ENCODE measurements around the gene TRIM56.
"Not testable (repeated sequence)": the region's sequence is repeated elsewhere in the genome, so short reads cannot be mapped to it uniquely, and the experiment has no call there.

TRIM56 gene

GRCh38 chr7:101085162-101085964 lies at the start of gene TRIM56:
Gene TRIM56 (plus strand): TSS chr7:101085481. CDS start chr7:101087313, 1,832 bp downstream.
- H3K9me3 ChIP-seq, result peaks cover 19% of the 10 kb centered on the region; the same call in 1 of the 2 replicates
- no peak; the same call in 1 of the 2 replicates for TF ChIP-seq Cebpa-rat (IDR thresholded peaks at IDR 0.05)
- peaks cover 38% of the 10 kb centered on the region for H3K4me1 ChIP-seq
- H3K4me3 ChIP-seq, result peak within 1 kb of the TSS; percentile 88
- H3K4me2 ChIP-seq, result peak within 1 kb of the TSS; percentile 84
- peak within 1 kb of the TSS; percentile 95 for H3K27ac ChIP-seq
- H3K9ac ChIP-seq, result peak within 1 kb of the TSS; percentile 94
- H3K27me3 ChIP-seq, result no peaks in the 10 kb centered on the region
- H3K36me3 ChIP-seq, result peaks cover 37% of the 10 kb centered on the region
- peaks cover 32% of the 10 kb centered on the region for H4K20me1 ChIP-seq

GRCh38 chr7:101035941-101036340 lies 49.3 kb upstream of the TRIM56 start:
- Histone ChIP-seq H3K9ac (no peak overlapping the region), H3K27me3 (no peaks in the 10 kb centered on the region), H3K27ac (no peak overlapping the region), H3K36me3 (no peaks in the 10 kb centered on the region), H4K20me1 (no peaks in the 10 kb centered on the region), H3K4me2 (no peak overlapping the region), H3K4me1 (no peaks in the 10 kb centered on the region), H3K9me3 (no peaks in the 10 kb centered on the region), H3K4me3 (no peak overlapping the region)
- TF ChIP-seq Cebpa-rat (IDR thresholded peaks at IDR 0.05), result no peak

GRCh38 chr7:101041283-101041682 lies 44.0 kb upstream of the TRIM56 start:
- not testable (repeated sequence) for H3K9ac ChIP-seq, H3K27me3 ChIP-seq, H3K4me1 ChIP-seq, H3K36me3 ChIP-seq, H3K4me2 ChIP-seq, H4K20me1 ChIP-seq, H3K4me3 ChIP-seq, H3K27ac ChIP-seq
- H3K9me3 ChIP-seq, result peaks cover 36% of the 10 kb centered on the region

GRCh38 chr7:101058355-101058754 lies 26.9 kb upstream of the TRIM56 start:
- no peak overlapping the region for H3K4me3 ChIP-seq
- no peak for TF ChIP-seq Cebpa-rat (IDR thresholded peaks at IDR 0.05)
- no peaks in the 10 kb centered on the region for H3K9me3 ChIP-seq
- peaks cover 1% of the 10 kb centered on the region; the same call in 1 of the 2 replicates for H3K4me1 ChIP-seq
- no peak overlapping the region for H3K4me2 ChIP-seq
- no peak overlapping the region for H3K9ac ChIP-seq
- peaks cover 4% of the 10 kb centered on the region; the same call in 1 of the 2 replicates for H4K20me1 ChIP-seq
- H3K27me3 ChIP-seq, result no peaks in the 10 kb centered on the region
- H3K27ac ChIP-seq, result no peak overlapping the region
- no peaks in the 10 kb centered on the region for H3K36me3 ChIP-seq

- no peaks in the 10 kb centered on the region for H3K27me3 ChIP-seq
- no peak overlapping the region for H3K9ac ChIP-seq
- no peak for TF ChIP-seq Cebpa-rat (IDR thresholded peaks at IDR 0.05)
- H3K4me3 ChIP-seq, result no peak overlapping the region
- no peaks in the 10 kb centered on the region for H3K9me3 ChIP-seq
- no peak overlapping the region for H3K27ac ChIP-seq
- H3K36me3 ChIP-seq, result no peaks in the 10 kb centered on the region
- H3K4me2 ChIP-seq, result no peak overlapping the region
- peaks cover 4% of the 10 kb centered on the region; the same call in 1 of the 2 replicates for H4K20me1 ChIP-seq
- peaks cover 10% of the 10 kb centered on the region; the same call in 1 of the 2 replicates for H3K4me1 ChIP-seq
Measured at GRCh38 chr7:101059620-101059942, 25.7 kb upstream of the TRIM56 start.

GRCh38 chr7:101060992-101061391 lies 24.3 kb upstream of the TRIM56 start:
- Histone ChIP-seq H3K4me1 (peaks cover 13% of the 10 kb centered on the region), H3K36me3 (no peaks in the 10 kb centered on the region), H3K9ac (no peak overlapping the region), H4K20me1 (peaks cover 4% of the 10 kb centered on the region; the same call in 1 of the 2 replicates), H3K4me2 (no peak overlapping the region), H3K4me3 (no peak overlapping the region), H3K27ac (no peak overlapping the region), H3K9me3 (no peaks in the 10 kb centered on the region), H3K27me3 (no peaks in the 10 kb centered on the region)
- no peak for TF ChIP-seq Cebpa-rat (IDR thresholded peaks at IDR 0.05)

GRCh38 chr7:101064176-101064550 lies 21.1 kb upstream of the TRIM56 start:
- Histone ChIP-seq H3K4me1 (peaks cover 25% of the 10 kb centered on the region), H3K4me2 (peak overlapping the region; percentile 10; the same call in 1 of the 2 replicates)
- not testable (repeated sequence) for H3K27ac ChIP-seq, H3K9me3 ChIP-seq, H3K36me3 ChIP-seq, H4K20me1 ChIP-seq, H3K4me3 ChIP-seq, H3K27me3 ChIP-seq, H3K9ac ChIP-seq

GRCh38 chr7:101065162-101065561 lies 20.1 kb upstream of the TRIM56 start:
- H3K4me1 ChIP-seq, result peaks cover 25% of the 10 kb centered on the region
- H3K4me3 ChIP-seq, H3K36me3 ChIP-seq, H4K20me1 ChIP-seq, H3K4me2 ChIP-seq, H3K27me3 ChIP-seq, H3K9ac ChIP-seq, H3K9me3 ChIP-seq, H3K27ac ChIP-seq: not testable (repeated sequence)

- H3K9ac ChIP-seq, result 0 out of 2 replicates have a peak overlapping the region, but pooled peaks have one; percentile 27
- no peak overlapping the region for H3K27ac ChIP-seq
- TF ChIP-seq Cebpa-rat (IDR thresholded peaks at IDR 0.05), result no peak
- H4K20me1 ChIP-seq, result no peaks in the 10 kb centered on the region
- H3K36me3 ChIP-seq, result no peaks in the 10 kb centered on the region
- H3K4me2 ChIP-seq, result peak overlapping the region; percentile 68
- H3K4me1 ChIP-seq, result peaks cover 25% of the 10 kb centered on the region
- H3K4me3 ChIP-seq, result no peak overlapping the region
- no peaks in the 10 kb centered on the region for H3K9me3 ChIP-seq
- no peaks in the 10 kb centered on the region for H3K27me3 ChIP-seq
Measured at GRCh38 chr7:101066141-101066832, 19.0 kb upstream of the TRIM56 start.

GRCh38 chr7:101066833-101067177 lies 18.5 kb upstream of the TRIM56 start:
- H3K9ac ChIP-seq, result 0 out of 2 replicates have a peak overlapping the region, but pooled peaks have one; percentile 27
- H3K4me2 ChIP-seq, result peak overlapping the region; percentile 68
- H4K20me1 ChIP-seq, result no peaks in the 10 kb centered on the region
- no peak for TF ChIP-seq Cebpa-rat (IDR thresholded peaks at IDR 0.05)
- no peaks in the 10 kb centered on the region for H3K27me3 ChIP-seq
- no peak overlapping the region for H3K4me3 ChIP-seq
- H3K4me1 ChIP-seq, result peaks cover 25% of the 10 kb centered on the region
- H3K36me3 ChIP-seq, result no peaks in the 10 kb centered on the region
- no peak overlapping the region for H3K27ac ChIP-seq
- no peaks in the 10 kb centered on the region for H3K9me3 ChIP-seq

All from BLaER1 (cell line).